HG02884 (cell line): ENCODE results near the gene TCF7L2.

Experiments used
- ATAC-seq: cut with Tn5 transposase; IDR thresholded peaks from one replicate; pipeline ENCODE4 v1.9.1; 2021; ENCODE audit warnings: mild to moderate bottlenecking, moderate library complexity; ENCODE audit not compliant: unreplicated experiment

Gene TCF7L2

DNA sequence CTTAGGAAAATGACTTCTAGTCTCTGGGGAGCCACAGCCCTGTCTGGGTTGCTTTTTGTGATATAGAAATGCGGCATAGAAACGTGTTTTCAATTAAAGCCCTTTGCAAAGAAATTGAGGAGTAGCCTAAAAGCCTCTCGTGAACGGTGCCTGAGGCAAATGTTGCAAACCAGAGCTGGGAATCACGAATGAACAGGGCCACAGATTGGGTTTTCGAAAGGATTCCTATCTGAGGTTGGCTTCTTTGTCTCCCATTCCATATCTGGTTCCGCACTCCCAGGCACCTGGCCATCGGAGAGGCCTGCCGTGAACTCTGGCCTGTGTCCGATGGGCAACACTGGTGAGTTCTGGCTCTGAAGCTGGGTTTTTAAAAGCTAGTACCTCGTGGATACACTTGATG is 221.6 kb downstream of the TCF7L2 start:
- ATAC-seq: no peak

DNA sequence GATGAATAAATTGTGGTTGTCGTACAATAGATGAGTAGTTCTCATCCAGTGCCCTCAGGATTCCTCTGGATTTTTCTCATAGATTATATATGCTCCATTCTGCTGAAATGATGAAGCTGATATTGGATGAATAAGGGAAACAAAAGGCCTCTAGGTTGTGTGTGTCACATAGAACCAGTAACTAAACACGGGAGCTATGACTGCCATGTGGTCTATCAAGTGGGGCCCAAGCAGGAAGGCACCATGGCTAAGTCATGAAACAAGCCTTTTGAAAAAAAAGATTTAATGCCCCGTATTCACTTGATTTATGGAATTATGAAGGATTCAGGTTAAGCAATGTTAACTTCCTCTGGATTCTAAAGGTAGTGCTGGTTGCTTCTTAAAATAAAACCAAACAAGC is 225.1 kb downstream of the TCF7L2 start:
- no peak for ATAC-seq

DNA sequence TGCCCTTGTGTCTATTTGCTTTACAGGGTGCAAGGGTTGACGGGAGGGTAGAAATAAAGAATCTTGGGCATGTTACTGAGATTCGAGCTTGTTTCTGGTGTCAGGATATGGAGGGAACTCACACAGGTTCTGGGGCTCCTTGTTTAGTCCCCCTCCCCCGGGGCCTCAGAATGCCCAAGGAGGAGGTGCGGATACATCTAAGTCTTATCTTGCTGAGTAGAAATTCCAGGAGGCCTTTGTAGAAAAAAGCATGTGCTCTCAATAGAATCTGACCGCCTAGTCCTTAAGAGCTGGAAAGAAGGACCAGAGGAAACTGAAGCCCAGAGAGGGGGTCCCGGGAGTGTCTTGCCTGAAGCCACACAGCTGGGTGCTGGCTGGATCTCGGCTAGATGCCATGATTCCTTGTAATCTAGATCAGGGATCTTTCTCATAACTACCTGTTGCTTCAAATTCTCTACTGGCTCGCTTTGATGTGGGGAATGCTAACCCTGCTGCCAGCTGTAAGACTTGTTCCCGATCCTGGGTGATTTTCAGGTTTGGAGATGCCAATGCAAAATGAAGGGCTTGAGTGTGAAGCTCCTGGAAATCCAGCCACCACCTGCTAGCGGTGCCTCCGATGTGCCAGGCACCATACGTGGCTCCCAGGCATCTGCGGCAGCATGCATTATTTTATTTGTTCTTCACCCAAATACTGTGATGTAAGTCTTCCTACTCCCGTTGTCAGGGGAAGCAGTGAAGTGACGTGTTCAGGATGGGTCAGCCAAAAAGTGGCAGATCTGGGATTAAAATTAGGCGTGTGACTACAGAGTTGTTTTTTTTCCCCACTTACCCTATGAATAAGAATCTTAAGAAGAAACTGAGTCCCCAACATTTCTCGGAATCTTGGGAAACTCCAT is 226.0 kb downstream of the TCF7L2 start:
- ATAC-seq: no peak

DNA sequence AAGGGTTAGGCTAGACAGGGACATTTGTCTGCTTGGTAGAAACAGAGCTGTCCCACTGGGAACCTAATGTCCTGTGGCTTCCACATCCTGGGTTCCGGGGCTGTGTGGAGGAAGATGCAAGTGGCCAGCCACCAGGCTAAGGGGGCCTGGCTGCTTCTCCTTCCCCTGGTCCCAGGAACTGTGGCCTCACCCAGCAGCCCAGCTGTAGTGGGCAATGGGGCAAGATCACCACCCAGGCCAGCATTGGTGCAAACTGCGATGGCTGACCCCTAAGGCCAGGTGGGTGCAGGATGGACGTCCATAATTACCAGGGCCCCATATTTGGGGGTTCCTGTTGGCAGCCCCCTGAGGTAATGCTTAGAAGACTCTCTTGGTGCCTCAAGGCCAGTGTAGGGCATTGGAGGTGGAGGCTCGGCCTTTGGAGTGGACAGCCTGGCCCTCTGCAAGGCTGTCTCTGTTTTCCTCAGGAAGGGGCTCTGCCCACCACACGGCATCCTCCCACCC is 226.7 kb downstream of the TCF7L2 start:
- no peak for ATAC-seq

DNA sequence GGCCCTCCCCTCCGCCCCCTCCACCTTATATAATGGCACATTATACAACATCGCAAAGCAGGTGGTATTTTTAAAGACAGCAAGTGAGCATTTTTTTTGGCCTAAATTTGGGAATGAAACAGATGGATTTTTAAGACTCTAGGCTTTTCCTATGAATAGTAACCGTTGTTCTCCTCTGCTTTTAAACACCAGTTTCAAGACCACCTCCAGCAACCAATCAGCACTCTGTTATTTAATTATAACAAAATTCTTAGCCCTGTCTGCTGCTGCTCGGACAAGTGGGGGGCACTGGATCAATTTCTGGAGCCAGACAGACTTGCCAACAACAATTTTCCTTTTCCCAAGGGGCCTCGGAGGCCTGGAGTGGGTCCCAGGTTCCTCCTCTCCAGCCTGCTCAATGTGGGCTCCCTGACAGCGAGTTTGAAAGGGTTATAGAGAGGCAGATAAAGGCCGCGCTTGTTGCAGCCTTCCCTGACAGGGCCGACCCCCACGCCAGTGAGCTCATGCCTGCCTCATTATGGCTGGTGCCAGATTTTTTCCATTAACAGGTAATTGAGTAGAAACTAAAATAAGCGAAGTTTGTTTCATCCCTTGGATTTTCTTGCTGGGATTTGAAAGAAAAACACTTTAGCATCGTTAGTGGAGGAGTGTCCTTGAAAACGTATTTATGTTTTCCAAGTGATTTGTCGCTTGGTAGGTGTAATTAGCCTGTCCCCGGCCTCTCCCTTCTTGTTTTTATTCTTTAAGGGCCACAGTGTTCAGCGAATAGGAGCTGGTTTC is 227.3 kb downstream of the TCF7L2 start:
- no peak for ATAC-seq

DNA sequence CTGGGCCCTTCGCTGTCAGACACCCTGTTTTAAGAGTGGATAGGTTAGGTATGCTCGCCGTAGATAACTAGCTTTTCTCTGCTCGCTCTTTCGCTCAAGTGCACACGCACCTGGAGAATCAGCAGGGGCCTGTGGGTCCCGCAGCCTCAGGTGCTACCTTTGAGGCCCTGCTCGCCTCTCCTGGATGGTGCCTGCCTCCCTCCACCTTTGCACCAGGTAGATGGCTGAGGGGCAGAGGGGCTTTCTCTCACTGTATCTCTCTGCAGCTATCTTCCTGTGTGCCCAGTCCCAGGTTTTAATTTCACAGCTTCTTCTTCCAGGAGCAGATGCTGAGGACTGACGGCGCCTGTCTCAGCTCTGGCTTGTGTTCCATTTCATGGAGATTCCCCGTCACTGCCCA is 227.9 kb downstream of the TCF7L2 start:
- no peak for ATAC-seq

DNA sequence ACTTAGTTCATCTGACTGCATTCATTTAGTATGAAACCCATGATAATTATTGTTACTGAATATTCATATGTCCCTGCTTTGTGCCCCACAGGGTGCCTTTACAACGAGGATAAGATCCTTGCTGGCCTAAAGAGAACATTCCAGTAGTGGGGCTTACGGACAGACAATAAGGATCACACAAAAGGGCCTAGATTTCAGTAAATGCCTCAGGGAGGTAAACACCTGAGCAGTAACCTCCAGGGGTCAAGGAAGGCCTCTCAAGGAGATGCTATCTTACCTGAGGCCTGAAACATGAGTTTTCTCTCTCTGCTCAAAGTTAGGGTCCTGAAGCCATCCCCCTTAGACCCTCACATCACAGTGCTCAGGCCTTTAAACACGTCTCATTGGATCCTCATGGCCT is 228.7 kb downstream of the TCF7L2 start:
- ATAC-seq: no peak

DNA sequence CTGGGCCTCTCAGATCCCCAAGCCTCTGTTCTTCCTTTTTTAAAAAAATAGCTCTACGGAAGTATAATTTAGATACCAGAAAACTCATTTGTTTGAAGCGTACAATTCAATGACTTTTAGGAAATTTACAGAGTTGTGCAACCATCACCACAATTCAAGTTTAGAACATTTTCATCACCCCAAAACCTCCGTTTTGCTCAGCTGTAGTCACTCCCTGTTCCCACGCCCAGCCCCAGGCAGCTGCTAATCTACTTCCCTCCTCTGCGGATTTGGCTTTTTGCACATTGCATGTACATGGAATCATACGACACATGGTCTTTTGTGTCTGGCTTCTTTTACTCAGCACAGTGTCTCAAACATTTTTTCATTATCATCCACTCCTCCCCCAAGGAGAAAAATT is 229.2 kb downstream of the TCF7L2 start:
- ATAC-seq: no peak

DNA sequence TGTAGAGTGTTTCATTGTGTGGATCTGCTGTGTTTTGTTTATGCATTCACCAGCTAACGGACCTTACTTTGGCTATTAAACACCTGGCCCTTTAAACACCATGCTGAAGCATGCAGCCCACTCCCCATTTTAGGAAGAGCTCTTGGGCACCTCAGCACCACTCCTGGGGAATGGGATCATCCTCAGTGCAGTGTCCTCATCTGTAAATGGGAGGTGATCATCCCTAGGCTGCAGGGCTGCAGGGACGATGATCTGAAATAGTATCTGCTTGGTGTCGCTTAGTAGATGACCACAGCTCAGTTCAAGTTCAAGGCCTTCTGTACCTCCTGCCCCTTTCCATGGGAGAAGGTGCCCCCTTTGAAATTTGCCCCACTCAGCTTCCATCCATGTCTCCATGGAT is 229.9 kb downstream of the TCF7L2 start:
- no peak for ATAC-seq

DNA sequence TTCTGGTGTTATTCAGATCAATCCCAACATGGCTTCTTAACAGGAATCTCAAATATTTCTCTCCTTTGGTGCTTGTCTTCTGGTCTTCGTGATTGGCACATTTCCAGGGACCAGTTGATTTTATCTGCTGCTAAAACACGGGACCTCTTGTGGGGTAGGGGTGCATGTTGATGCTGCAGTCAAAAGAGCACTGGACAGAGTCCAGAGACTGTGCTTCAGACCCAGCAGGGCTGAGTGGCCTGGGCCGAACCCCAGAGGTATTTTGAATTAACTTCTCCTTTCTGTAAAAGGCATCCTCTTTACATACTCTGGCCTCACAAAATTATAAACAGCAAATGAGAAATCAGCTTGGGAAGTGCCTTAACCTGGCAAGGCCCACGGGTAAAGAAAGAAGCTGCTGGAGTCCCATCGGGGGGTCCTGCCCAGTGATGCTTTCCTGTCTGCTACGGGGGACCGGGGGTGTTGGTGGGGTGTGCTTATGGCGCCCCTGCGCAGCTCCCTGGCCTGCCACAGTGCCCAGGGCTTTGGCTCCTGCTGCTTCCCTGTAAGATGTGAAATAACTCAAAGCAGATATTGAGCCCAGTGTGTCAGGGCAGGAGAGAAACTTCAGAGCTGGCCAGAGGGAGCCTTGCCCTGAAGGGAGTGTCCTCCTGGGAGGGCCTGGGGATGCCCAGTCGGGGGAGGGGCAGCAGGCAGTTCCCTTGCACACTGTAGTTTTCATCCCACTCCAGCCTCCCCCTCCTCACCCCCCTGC is 230.5 kb downstream of the TCF7L2 start:
- ATAC-seq: no peak

DNA sequence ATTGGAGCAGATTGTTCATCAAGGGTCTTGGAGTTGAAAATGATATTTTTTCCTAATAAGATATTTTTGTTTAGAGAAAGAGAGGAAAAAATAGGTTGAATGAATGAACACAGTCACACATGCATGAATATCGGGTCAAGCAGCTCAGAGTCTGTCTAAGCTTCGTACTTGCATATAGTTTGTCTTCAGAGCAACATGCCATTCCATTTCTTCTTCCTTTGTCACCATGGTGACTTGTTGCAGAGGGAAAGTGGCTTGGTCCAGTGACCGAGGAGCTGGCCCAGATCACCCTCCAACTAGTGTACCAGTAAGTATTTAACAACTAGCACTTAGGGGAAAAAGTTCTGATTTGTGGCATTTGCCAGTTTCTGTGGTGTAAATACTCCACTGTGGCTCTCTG is 232.1 kb downstream of the TCF7L2 start:
- ATAC-seq: no peak

DNA sequence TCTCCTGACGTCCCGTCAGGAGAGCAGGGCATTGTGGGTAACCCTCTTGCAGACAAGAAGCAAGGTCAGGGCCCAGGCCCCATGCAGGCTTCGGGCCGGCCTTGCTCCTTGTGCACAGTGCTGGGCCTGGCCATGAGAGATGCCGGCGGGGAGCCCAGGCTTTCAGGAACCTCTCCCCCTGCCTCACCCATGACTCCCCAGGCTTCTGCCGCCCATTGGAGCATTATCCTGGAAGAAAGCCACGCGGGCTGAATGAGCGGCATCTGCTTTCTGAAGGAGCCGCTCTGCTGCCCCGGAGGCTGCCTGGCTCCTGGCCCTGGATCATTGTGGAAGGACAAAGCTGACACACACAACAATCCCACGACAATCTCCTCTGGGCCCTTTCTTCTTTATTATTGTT is 233.5 kb downstream of the TCF7L2 start:
- no peak for ATAC-seq

DNA sequence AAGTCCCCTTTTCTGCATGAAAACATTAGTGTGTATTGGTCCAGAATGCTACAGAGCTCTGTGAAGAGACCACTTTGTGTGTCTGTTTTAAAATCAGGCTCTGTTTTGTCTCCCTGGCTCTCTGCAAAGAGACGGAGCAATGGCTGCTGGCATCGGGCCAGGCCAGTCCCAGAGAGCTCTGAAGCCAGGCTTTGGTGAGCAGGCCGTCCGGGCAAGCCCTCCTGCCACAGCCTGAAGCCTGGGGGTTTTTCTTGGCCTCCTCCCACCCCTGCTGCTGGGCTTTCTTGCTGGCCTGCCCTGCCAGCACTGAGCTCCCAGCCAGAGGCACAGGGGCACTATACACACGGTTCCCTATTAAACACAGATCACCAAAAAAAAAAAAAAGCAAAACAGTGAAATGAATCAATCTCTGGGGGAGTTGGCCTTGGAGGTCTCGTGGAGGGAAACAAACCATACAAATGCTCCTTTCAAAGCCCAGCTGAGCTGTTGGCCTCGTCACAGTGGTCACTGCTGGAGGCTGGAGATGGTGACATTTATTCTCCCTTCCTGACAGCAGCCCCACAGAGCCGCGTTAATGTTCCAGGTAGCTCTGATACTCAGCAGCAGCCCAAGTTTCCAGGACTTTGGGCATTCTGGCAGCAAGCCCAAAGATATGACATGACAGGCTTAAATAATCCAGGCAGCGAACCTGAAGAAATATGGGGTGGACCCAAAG is 237.2 kb downstream of the TCF7L2 start:
- ATAC-seq: no peak

DNA sequence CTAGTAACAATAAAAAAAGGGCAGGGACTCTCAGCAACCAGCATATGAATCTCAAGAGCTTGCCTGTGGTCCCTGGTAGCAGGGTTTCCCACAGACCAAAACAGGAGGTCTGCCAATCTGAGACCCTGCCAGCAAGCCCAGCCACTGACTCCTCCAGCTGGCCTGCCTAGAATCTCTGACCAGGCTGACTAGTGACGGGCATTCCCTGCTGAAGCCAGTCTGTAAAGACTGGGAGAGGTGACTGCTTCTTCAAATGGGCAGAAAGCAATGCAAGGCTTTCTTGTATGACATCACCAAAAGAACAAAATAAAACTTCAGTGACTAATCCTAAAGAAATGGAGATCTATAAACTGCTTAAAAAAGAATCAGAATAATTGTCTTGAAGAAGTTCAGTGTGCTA is 249.4 kb downstream of the TCF7L2 start:
- no peak for ATAC-seq

DNA sequence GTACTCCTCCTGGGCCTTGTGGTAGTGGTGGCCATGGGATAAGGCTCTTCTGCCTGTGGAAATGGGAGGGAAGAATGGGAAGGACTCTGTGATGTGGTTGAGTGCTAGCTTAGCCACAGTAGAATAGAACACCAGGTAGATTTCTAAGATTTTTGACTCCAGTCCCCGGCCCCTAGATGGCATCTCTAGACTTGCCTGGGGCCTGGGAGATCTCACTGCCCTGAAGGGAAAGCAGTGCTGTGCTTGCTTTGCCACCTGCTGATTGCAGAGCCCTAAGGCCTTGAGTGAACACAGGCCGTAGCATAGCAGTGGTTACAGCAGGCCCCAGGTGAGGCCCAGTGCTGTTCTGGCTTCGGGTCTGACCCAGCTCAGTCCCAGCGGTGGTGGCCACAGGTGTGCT is 252.0 kb downstream of the TCF7L2 start:
- ATAC-seq: no peak

DNA sequence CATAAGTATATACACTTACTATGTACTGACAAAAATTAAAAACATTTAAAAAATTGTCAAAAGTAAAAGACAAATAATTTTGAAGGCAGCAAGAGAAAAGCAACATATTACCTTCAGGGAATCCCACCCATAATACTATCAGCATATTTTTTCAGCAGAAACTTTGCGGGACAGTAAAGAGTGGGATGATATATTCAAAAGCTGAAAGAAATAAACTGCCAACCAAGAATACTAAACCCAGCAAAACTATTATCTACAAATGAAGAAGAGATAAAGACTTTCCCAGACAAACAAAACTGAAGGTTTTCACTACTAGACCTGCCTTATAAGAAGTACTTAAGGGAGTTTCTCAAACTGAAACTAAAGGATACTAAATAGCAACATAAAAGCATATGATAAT is 257.9 kb downstream of the TCF7L2 start:
- ATAC-seq: no peak

DNA sequence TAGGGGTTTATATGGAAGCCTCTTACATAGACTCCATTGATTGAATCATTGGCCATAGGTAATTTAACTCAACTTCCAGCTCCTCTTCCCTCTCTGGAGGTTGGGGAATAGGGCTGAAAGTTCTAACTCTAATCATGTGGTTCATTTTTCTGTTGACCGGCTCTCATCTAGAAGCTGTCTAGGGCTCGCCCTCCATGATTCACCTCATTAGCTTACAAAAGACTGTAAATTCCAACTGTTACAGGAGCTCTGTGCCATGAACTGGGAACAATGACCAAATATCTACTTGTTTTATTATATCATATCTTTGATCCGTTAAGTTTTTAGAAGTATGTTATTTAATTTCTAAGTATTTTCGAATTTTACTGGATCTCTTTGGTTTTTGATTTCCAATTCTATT is 263.0 kb downstream of the TCF7L2 start:
- ATAC-seq: no peak

DNA sequence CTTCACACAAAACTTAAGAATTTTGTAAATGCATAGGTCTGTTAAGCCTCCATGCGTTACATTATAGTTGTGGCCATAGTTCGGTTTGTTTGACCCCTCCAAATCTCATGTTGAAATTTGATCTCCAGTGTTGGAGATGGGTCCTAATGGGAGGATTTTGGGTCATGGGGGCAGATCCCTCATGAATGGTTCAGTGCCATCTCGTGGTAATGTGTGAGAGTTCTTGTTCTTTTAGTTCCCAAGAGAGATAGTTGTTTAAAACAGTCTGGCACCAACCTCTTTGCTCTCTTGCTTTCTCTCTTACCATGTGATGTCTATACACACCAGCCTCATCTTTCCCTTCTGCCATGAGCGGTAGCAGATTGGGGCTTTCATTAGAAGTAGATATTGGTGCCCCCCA is 264.3 kb downstream of the TCF7L2 start:
- ATAC-seq: no peak

DNA sequence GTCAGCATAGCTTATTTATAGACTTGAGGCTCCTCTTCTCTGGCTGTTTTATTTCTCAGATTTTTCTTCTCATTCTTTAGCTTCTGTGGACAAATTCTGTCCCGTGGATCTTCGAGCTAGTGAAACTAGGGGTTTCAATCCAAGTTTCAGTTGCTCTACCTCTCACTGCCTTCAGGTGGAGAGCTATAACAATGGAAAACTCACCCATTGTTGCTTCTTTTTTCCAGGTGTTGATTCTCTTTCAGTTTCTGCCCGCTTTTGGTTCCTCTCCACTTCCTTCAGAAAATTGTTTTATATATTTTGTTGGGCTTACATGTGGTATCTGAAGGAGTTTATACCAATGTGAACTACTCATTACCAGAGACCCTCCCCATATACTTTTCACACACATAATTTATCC is 266.1 kb downstream of the TCF7L2 start:
- ATAC-seq: no peak
